ENCODE measurements around the gene PSME2. TPM values are rescaled to one million over a fixed set of nuclear protein-coding genes. Genes with fewer than 3 reads are reported as not detected.

Gene PSME2
- total and polyA plus RNA-seq, 2 experiments from 2014 or later = 54.0 to 259 TPM

GRCh38 chr14:24121210-24121609 is 25.2 kb downstream of the PSME2 start (continued):
- TF ChIP-seq, protein P1, sequence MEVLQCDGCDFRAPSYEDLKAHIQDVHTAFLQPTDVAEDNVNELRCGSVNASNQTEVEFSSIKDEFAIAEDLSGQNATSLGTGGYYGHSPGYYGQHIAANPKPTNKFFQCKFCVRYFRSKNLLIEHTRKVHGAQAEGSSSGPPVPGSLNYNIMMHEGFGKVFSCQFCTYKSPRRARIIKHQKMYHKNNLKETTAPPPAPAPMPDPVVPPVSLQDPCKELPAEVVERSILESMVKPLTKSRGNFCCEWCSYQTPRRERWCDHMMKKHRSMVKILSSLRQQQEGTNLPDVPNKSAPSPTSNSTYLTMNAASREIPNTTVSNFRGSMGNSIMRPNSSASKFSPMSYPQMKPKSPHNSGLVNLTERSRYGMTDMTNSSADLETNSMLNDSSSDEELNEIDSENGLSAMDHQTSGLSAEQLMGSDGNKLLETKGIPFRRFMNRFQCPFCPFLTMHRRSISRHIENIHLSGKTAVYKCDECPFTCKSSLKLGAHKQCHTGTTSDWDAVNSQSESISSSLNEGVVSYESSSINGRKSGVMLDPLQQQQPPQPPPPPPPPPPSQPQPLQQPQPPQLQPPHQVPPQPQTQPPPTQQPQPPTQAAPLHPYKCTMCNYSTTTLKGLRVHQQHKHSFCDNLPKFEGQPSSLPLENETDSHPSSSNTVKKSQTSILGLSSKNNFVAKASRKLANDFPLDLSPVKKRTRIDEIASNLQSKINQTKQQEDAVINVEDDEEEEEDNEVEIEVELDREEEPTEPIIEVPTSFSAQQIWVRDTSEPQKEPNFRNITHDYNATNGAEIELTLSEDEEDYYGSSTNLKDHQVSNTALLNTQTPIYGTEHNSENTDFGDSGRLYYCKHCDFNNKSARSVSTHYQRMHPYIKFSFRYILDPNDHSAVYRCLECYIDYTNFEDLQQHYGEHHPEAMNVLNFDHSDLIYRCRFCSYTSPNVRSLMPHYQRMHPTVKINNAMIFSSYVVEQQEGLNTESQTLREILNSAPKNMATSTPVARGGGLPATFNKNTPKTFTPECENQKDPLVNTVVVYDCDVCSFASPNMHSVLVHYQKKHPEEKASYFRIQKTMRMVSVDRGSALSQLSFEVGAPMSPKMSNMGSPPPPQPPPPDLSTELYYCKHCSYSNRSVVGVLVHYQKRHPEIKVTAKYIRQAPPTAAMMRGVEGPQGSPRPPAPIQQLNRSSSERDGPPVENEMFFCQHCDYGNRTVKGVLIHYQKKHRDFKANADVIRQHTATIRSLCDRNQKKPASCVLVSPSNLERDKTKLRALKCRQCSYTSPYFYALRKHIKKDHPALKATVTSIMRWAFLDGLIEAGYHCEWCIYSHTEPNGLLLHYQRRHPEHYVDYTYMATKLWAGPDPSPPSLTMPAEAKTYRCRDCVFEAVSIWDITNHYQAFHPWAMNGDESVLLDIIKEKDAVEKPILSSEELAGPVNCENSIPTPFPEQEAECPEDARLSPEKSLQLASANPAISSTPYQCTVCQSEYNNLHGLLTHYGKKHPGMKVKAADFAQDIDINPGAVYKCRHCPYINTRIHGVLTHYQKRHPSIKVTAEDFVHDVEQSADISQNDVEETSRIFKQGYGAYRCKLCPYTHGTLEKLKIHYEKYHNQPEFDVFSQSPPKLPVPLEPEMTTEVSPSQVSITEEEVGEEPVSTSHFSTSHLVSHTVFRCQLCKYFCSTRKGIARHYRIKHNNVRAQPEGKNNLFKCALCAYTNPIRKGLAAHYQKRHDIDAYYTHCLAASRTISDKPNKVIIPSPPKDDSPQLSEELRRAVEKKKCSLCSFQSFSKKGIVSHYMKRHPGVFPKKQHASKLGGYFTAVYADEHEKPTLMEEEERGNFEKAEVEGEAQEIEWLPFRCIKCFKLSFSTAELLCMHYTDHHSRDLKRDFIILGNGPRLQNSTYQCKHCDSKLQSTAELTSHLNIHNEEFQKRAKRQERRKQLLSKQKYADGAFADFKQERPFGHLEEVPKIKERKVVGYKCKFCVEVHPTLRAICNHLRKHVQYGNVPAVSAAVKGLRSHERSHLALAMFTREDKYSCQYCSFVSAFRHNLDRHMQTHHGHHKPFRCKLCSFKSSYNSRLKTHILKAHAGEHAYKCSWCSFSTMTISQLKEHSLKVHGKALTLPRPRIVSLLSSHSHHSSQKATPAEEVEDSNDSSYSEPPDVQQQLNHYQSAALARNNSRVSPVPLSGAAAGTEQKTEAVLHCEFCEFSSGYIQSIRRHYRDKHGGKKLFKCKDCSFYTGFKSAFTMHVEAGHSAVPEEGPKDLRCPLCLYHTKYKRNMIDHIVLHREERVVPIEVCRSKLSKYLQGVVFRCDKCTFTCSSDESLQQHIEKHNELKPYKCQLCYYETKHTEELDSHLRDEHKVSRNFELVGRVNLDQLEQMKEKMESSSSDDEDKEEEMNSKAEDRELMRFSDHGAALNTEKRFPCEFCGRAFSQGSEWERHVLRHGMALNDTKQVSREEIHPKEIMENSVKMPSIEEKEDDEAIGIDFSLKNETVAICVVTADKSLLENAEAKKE (CRISPR knock-in tag; IDR thresholded peaks at IDR 0.05) = no peak
- TF ChIP-seq, protein P2, sequence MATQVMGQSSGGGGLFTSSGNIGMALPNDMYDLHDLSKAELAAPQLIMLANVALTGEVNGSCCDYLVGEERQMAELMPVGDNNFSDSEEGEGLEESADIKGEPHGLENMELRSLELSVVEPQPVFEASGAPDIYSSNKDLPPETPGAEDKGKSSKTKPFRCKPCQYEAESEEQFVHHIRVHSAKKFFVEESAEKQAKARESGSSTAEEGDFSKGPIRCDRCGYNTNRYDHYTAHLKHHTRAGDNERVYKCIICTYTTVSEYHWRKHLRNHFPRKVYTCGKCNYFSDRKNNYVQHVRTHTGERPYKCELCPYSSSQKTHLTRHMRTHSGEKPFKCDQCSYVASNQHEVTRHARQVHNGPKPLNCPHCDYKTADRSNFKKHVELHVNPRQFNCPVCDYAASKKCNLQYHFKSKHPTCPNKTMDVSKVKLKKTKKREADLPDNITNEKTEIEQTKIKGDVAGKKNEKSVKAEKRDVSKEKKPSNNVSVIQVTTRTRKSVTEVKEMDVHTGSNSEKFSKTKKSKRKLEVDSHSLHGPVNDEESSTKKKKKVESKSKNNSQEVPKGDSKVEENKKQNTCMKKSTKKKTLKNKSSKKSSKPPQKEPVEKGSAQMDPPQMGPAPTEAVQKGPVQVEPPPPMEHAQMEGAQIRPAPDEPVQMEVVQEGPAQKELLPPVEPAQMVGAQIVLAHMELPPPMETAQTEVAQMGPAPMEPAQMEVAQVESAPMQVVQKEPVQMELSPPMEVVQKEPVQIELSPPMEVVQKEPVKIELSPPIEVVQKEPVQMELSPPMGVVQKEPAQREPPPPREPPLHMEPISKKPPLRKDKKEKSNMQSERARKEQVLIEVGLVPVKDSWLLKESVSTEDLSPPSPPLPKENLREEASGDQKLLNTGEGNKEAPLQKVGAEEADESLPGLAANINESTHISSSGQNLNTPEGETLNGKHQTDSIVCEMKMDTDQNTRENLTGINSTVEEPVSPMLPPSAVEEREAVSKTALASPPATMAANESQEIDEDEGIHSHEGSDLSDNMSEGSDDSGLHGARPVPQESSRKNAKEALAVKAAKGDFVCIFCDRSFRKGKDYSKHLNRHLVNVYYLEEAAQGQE (IDR thresholded peaks at IDR 0.05; ENCODE audit: unreplicated experiment) = no peak
- TF ChIP-seq NANOG (IDR thresholded peaks at IDR 0.05; ENCODE audit: borderline replicate concordance) (no peak), CREB1 (CRISPR knock-in tag; IDR thresholded peaks at IDR 0.05; ENCODE audit: low read depth) (no peak), EZH2 (IDR thresholded peaks at IDR 0.05; ENCODE audit: low read depth, unreplicated experiment) (no peak), ZNF114 (CRISPR knock-in tag; IDR thresholded peaks at IDR 0.05) (no peak), ETS1 (IDR thresholded peaks at IDR 0.05) (no peak)
